ENCODE data around the gene GALNT9. TPM values are rescaled to one million over a fixed set of nuclear protein-coding genes. Genes with fewer than 3 reads are reported as not detected.
"Not testable (repeated sequence)": the region's sequence is repeated elsewhere in the genome, so short reads cannot be mapped to it uniquely, and the experiment has no call there.

GALNT9 gene
- total RNA-seq, 4 donors from 2014 or later, result 0.13 TPM; not detected in 3

DNA sequence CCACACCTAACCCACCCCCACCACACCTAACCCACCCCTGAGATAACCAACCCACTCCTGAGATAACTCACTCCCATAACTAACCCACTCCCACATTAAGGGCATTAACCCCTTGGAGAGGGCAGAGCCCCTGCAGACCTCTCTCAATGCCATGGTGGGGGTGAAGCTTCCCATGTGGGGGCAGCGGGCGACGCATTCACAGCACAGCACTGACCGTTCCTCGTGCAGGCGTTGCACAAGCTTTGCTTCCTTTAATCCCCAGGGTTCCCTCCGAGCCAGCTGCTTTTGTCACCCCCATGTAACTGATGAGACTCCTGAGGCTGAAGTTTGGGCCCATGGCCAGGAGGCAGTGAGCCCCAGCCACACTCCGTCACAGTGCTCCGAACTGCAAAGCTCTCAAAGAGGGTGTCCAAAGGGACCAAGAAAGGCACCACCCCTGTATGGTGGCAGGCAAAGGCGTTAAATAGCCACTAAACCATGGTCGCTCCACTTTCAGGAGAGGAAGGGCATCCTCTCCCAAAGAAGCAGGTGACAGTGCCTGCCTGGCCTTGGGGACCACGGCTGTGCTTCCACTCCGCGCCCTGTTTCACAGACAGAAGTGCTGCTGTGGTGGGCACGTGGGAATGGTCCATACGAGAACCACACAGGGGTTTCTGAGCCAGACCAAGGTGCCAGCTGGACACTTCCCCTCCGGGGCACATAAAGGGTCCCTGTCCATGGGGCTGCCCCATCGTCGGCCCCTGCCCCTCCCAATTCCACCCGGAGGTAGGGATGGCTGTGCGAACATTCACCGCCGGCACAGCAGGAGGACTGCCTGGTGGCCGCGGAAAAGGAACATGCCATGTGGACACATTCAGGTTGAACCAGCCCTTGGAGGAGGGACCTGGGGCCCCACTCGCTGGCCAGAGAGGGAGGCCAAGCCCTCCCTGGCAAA is 28.3 kb downstream of the GALNT9 start:
- TF ChIP-seq, protein P1, sequence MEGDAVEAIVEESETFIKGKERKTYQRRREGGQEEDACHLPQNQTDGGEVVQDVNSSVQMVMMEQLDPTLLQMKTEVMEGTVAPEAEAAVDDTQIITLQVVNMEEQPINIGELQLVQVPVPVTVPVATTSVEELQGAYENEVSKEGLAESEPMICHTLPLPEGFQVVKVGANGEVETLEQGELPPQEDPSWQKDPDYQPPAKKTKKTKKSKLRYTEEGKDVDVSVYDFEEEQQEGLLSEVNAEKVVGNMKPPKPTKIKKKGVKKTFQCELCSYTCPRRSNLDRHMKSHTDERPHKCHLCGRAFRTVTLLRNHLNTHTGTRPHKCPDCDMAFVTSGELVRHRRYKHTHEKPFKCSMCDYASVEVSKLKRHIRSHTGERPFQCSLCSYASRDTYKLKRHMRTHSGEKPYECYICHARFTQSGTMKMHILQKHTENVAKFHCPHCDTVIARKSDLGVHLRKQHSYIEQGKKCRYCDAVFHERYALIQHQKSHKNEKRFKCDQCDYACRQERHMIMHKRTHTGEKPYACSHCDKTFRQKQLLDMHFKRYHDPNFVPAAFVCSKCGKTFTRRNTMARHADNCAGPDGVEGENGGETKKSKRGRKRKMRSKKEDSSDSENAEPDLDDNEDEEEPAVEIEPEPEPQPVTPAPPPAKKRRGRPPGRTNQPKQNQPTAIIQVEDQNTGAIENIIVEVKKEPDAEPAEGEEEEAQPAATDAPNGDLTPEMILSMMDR (IDR thresholded peaks at IDR 0.05), result no peak
- no peak for TF ChIP-seq POLR2A (IDR thresholded peaks at IDR 0.05)
- no peak for DNase-seq (ENCODE audit: low spot score in 2 of 2)
- no peak overlapping the region for H3K4me3 ChIP-seq (ENCODE audit: low read depth, poor library complexity, severe bottlenecking)
- 62 to 67% methylated on average over 11 to 19 of the region's 26 CpGs for WGBS, 2 donors
- intact Hi-C loops (cut with DNase I; ENCODE audit: low total_unique reads), result no loop called here

DNA sequence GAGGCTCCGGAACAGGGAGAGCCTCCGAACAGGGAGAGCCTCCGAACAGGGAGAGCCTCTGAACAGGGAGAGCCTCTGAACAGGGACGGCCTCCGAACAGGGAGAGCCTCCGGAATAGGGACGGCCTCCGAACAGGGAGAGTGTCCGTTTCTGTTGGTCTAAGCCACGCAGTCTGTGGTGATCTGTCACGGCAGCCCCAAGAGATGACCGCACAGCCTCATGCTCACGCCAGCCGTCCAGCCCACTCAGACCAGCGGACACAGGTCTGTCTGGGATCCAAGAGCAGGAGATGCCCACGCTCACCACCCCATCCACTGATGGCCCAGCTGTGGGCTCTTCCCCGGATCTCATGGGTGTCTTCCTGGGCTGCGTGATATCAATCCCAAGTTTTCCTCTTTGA is 33.3 kb downstream of the GALNT9 start:
- DNase-seq (ENCODE audit: low spot score in 2 of 2), result no peak
- intact Hi-C loops (cut with DNase I; ENCODE audit: low total_unique reads), result no loop called here
- 89 to 91% methylated on average over 18 of the region's 18 CpGs for WGBS, 2 donors
- H3K4me3 ChIP-seq (ENCODE audit: low read depth, poor library complexity, severe bottlenecking), result no peak overlapping the region
- TF ChIP-seq, protein P1 (IDR thresholded peaks at IDR 0.05), result no peak
- TF ChIP-seq POLR2A (IDR thresholded peaks at IDR 0.05), result no peak

DNA sequence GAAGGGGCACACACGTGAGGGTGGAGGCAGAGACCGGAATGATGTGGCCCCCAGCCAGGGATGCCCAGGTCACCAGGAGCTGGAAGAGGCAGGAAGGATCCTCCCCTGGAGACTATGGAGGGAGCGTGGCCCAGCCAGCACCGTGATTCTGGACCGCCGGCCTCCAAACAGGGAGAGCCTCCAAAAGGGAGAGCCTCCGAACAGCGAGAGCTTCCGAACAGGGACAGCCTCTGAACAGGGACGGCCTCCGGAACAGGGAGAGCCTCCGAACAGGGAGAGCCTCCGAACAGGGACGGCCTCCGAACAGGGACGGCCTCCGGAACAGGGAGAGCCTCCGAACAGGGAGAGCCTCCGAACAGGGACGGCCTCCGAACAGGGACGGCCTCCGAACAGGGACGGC is 33.8 kb downstream of the GALNT9 start:
- intact Hi-C loops (cut with DNase I; ENCODE audit: low total_unique reads); H3K4me3 ChIP-seq (ENCODE audit: low read depth, poor library complexity, severe bottlenecking); DNase-seq (ENCODE audit: low spot score in 2 of 2): not testable (repeated sequence)
- WGBS, 2 donors, result 90 to 91% methylated on average over 16 to 24 of the region's 24 CpGs

DNA sequence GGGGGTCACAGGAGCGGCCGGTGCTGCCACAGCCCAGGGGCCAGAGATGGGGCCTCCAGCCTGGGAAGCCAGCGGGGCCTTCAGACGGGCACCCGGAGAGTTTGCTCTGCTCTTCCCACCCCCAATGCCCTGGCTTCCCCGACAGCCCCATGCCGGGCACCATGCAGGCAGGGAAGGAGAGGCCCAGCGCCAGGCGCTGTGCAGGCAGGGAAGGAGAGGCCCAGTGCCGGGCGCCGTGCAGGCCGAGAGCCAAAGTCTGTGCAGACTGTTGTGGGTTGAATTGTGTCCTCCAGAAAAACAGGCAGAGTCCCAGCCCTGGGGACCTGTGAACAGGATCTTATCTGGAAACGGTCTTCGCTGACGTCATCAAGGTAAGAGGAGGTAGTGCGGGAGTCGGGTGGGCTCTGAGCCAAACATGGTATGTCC is 34.3 kb downstream of the GALNT9 start:
- TF ChIP-seq, protein P1 (IDR thresholded peaks at IDR 0.05), result no peak
- no peak for TF ChIP-seq POLR2A (IDR thresholded peaks at IDR 0.05)
- 44 to 66% methylated on average over 16 to 18 of the region's 18 CpGs for WGBS, 2 donors
- intact Hi-C loops (cut with DNase I; ENCODE audit: low total_unique reads), result no loop called here
- no peak overlapping the region for H3K4me3 ChIP-seq (ENCODE audit: low read depth, poor library complexity, severe bottlenecking)
- DNase-seq (ENCODE audit: low spot score in 2 of 2), result no peak

DNA sequence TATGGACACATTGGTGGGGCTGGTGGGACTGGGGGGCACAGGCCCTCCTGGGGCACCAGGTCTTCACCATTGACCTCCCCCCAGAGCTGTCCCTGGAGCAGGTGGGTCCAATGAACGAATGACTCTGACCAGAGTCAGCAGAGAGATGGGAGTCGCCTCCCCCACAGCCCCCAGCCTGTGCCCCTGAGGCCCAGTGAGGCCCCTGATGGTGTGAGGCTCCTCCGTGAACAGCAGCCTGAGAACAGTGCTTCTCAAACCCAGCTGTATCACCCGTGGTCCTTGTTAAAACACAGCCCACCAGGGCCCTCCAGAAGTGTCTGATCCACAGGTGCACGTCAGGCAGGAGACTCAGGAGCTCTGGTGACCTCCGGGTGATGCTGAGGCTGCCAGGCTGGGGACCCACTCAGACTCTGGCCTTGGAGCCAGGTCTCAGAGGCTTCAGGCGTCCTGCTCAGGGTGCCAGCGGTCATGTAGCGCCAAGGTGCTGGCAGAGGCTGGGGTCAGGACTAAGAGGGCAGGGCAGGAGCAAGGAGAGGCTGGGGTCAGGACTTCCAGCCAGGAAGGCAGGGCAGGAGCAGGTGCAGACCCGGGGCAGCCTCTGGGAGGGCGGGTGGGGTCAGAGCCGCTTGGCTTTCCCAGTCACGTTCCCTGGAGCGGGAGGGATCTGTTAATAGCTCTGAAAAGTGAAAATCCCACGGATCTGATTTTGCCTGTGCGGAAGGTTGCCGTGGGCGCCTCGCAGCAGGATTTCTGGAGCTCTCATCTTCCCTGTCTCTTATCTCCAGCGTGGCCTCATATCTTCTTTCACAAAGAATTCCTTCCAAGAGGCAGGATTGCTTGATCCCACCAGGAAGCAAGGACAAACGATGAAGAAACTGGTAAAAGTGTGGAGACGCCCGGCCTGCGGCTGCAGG is 35.0 kb downstream of the GALNT9 start:
- WGBS, 2 donors, result 63 to 65% methylated on average over 20 to 23 of the region's 24 CpGs
- TF ChIP-seq, protein P1 (IDR thresholded peaks at IDR 0.05), result no peak
- TF ChIP-seq POLR2A (IDR thresholded peaks at IDR 0.05), result no peak
- H3K4me3 ChIP-seq (ENCODE audit: low read depth, poor library complexity, severe bottlenecking), result no peak overlapping the region
- intact Hi-C loops (cut with DNase I; ENCODE audit: low total_unique reads), result no loop called here
- no peak for DNase-seq (ENCODE audit: low spot score in 2 of 2)

Data from lower leg skin (tissue), 4 donors.